Endothelial cell of umbilical vein (primary cell): ENCODE results near the gene MYL2. TPM values are rescaled to one million over a fixed set of nuclear protein-coding genes. Genes with fewer than 3 reads are reported as not detected.

Experiments
- BruUV-seq: library from RNA; stranded (reverse); fragments of 400-500 nt; replicated peaks from 2 replicates; lab custom pipeline; 2021; lab: Mats Ljungman, UMichigan
- CTCF ChIA-PET: fragments of 300-600, 350-600 bp; sonication (Branson Sonifier 250); formaldehyde crosslinking; loops from one replicate; lab custom pipeline; 2021; ENCODE audit warnings: antibody characterized with exemption, inconsistent platforms; lab: Charles Lee
- POLR2A ChIA-PET: fragments of 300-600, 350-600 bp; sonication (Branson Sonifier 250); formaldehyde crosslinking; loops from one replicate; lab custom pipeline; 2021; ENCODE audit warnings: antibody characterized with exemption, inconsistent platforms; lab: Charles Lee
- DNase-seq: peaks from one replicate; pipeline ENCODE4 v3.0.0-alpha.2; 2011; ENCODE audit warnings: low read depth, low spot score
- FAIRE-seq: peaks from 2 replicates; lab custom pipeline; 2011; peaks lifted over from hg19 to GRCh38; lab: Jason Lieb, UNC
- H2AFZ ChIP-seq: 2 replicates; pipeline ENCODE4 v1.6.0; 2012; ENCODE audit warnings: low read depth, low read length, control low read depth, inconsistent platforms
- H3K27ac ChIP-seq: 2 replicates; pipeline ENCODE4 v1.5.1; 2011; ENCODE audit warnings: low read depth, mild to moderate bottlenecking, control low read depth, low read length, moderate library complexity; ENCODE audit not compliant: insufficient read depth
- H3K27me3 ChIP-seq, 2 experiments: 2 replicates each; pipeline versions ENCODE4 v1.6.0 to v1.6.1; 2011; ENCODE audit warnings: low read length in 2 of 2, mixed read lengths in 1 of 2; ENCODE audit not compliant: control insufficient read depth in 2 of 2, insufficient read depth in 2 of 2
- H3K36me3 ChIP-seq, 2 experiments: 2 replicates in 1 of 2; 3 replicates in 1 of 2; pipeline ENCODE4 v1.5.1; 2011; ENCODE audit warnings: low read length in 2 of 2, mild to moderate bottlenecking in 1 of 2, moderate library complexity in 1 of 2; ENCODE audit not compliant: control insufficient read depth in 2 of 2, insufficient read depth in 2 of 2; ENCODE audit errors: extremely low read depth in 1 of 2
- H3K4me1 ChIP-seq: 3 replicates; pipeline ENCODE4 v1.5.1; 2011; ENCODE audit warnings: mild to moderate bottlenecking, low read length; ENCODE audit not compliant: control insufficient read depth, insufficient read depth; ENCODE audit errors: extremely low read depth
- H3K4me2 ChIP-seq: 2 replicates; pipeline ENCODE4 v1.6.1; 2011; ENCODE audit warnings: low read length, control low read depth, mixed read lengths; ENCODE audit not compliant: insufficient read depth
- H3K4me3 ChIP-seq, 3 experiments: fragments of 200-600 bp in 1 of 3; sonication (generic), shearing (Covaris generic) in 1 of 3; replicated peaks in 1 of 3; 2 replicates each; pipeline ENCODE4 v1.5.1; 2011 to 2016; ENCODE audit warnings: control low read depth in 3 of 3, low read length in 3 of 3, mild to moderate bottlenecking in 2 of 3, inconsistent platforms in 1 of 3, low read depth in 1 of 3, moderate library complexity in 1 of 3; ENCODE audit not compliant: insufficient read depth in 1 of 3
- H3K79me2 ChIP-seq: 2 replicates; pipeline ENCODE4 v1.6.0; 2012; ENCODE audit warnings: low read length, inconsistent platforms; ENCODE audit not compliant: control insufficient read depth, insufficient read depth
- H3K9ac ChIP-seq: replicated peaks from 2 replicates; pipeline ENCODE3; 2011; ENCODE audit warnings: low read length, control low read depth; ENCODE audit not compliant: insufficient read depth; ENCODE audit errors: extremely low read depth
- H3K9me1 ChIP-seq: replicated peaks from 3 replicates; pipeline ENCODE4 v1.6.0; 2011; ENCODE audit warnings: mild to moderate bottlenecking, low read length; ENCODE audit not compliant: control insufficient read depth, insufficient read depth; ENCODE audit errors: extremely low read depth
- H3K9me3 ChIP-seq: replicated peaks from 2 replicates; pipeline ENCODE4 v1.5.1; 2012; ENCODE audit warnings: low read length, inconsistent platforms; ENCODE audit not compliant: control insufficient read depth, insufficient read depth
- H4K20me1 ChIP-seq: replicated peaks from 2 replicates; pipeline ENCODE3; 2011; ENCODE audit warnings: mild to moderate bottlenecking, low read length; ENCODE audit not compliant: control insufficient read depth, insufficient read depth; ENCODE audit errors: extremely low read depth
- CTCF ChIP-seq, 2 donors: IDR thresholded peaks; 1 replicate in 1 of 2; 2 replicates in 1 of 2; pipeline ENCODE4 v1.5.1; 2011; ENCODE audit warnings: low read length in 2 of 2, mild to moderate bottlenecking in 2 of 2, moderate library complexity in 2 of 2, control low read depth in 1 of 2, inconsistent platforms in 1 of 2, low read depth in 1 of 2; ENCODE audit not compliant: insufficient read depth in 1 of 2; ENCODE audit errors: extremely low read depth in 1 of 2
- EZH2 ChIP-seq: IDR thresholded peaks from 2 replicates; pipeline ENCODE4 v1.6.1; 2012; ENCODE audit warnings: borderline replicate concordance, low read depth, mild to moderate bottlenecking, moderate library complexity, low read length, inconsistent platforms; ENCODE audit not compliant: severe bottlenecking
- FOS ChIP-seq: IDR thresholded peaks from 2 replicates; pipeline ENCODE4 v1.6.1; 2011; ENCODE audit warnings: mild to moderate bottlenecking, low read length, moderate library complexity, borderline replicate concordance; ENCODE audit not compliant: insufficient read depth
- GATA2 ChIP-seq: IDR thresholded peaks from 2 replicates; pipeline ENCODE4 v1.7.0; 2011; ENCODE audit warnings: low read depth, mild to moderate bottlenecking, moderate library complexity, mixed read lengths, low read length; ENCODE audit not compliant: insufficient read length, insufficient read depth
- JUN ChIP-seq: IDR thresholded peaks from 2 replicates; pipeline ENCODE4 v1.6.1; 2011; ENCODE audit warnings: borderline replicate concordance, low read depth; ENCODE audit not compliant: insufficient read length, insufficient read depth
- MYC ChIP-seq: IDR thresholded peaks from one replicate; pipeline ENCODE4 v1.6.1; 2011; ENCODE audit warnings: mild to moderate bottlenecking, low read depth, low read length
- POLR2A ChIP-seq: IDR thresholded peaks from 2 replicates; pipeline ENCODE4 v1.6.1; 2012; ENCODE audit warnings: low read depth, mild to moderate bottlenecking, control low read depth, low read length
- POLR2AphosphoS5 ChIP-seq: IDR thresholded peaks from 2 replicates; pipeline ENCODE4 v1.6.1; 2012; ENCODE audit warnings: low read depth, mild to moderate bottlenecking, control low read depth, low read length, moderate library complexity; ENCODE audit not compliant: insufficient read depth
- dilution Hi-C: fragments of 300-500 bp; cut with MboI; formaldehyde crosslinking; loops from one replicate; pipeline ENCODE4 v1.15.0; 2019; ENCODE audit warnings: low sequenced_read_pairs; ENCODE audit not compliant: extremely low pct_ligation_motif_present
- intact Hi-C: fragments of 100-400 bp; cut with micrococcal nuclease; formaldehyde crosslinking; loops from one replicate; pipeline ENCODE4 v1.10.0; 2022
- polyA plus RNA-seq, 4 experiments: library from polyadenylated mRNA; depleted of rRNA in 3 of 4; stranded (reverse) in 3 of 4; unstranded in 1 of 4; fragments of >200 nt; gene quantifications; 2 replicates each; pipeline versions ENCODE4 v1.2.1 to v1.2.3, GENCODE V29; 2011 to 2012; ENCODE audit warnings: missing spikeins in 1 of 4
- total RNA-seq: library from RNA; stranded (reverse); gene quantifications from 2 replicates; pipeline ENCODE4 v1.2.3, GENCODE V29; 2021
- TF ChIP-seq, protein P1 (sequence below): IDR thresholded peaks from 2 replicates; pipeline ENCODE4 v1.6.1; 2011; ENCODE audit not compliant: insufficient read depth, insufficient read length

MYL2 gene
- total and polyA plus RNA-seq, 2 donors (not counting 3 experiments of a cell fraction or from before 2014, with no cell fraction given): 0.93 TPM; not detected in 1

DNA sequence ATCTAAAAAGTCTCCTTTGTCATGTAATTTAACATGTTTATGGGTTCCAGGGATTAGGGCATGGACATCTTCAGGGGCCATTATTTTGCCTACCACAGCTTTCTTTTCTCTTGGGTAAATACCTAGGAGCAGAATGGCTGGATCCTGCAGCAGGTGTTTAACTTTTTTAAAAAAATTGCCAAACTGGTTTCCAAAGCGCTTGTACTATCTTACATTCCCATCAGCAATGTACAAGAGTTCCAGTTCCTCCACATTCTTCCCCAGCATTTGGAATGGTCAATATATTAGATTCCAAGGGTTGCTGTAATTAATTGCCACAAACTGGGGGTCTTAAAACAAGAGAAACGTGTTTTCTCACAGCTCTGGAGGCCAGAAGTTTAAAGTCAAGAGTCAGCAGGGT is 27.7 kb upstream of the MYL2 start:
- ChIA-PET CTCF (no interaction called here), POLR2A (no interaction called here)
- H3K27me3 ChIP-seq: peaks cover 0 to 1% of the 10 kb centered on the region in 2 experiments
- intact Hi-C loops (no loop called here), dilution Hi-C loops (no loop called here)
- H3K9me3 ChIP-seq: no peaks in the 10 kb centered on the region
- no peak overlapping the region for H3K27ac ChIP-seq
- no TSS peak for BruUV-seq
- DNase-seq (no peak), FAIRE-seq (no peak)
- H4K20me1 ChIP-seq: no peaks in the 10 kb centered on the region
- no peak for TF ChIP-seq GATA2
- no peak for TF ChIP-seq FOS
- no peak for TF ChIP-seq POLR2A
- no peak for TF ChIP-seq MYC
- no peak for TF ChIP-seq CTCF (IDR thresholded peaks at IDR 0.05; ENCODE audit: extremely low read depth in 1 of 2, insufficient read depth in 1 of 2, low read depth in 1 of 2, low read length in 2 of 2)
- no peak for TF ChIP-seq EZH2
- no peak for TF ChIP-seq POLR2AphosphoS5
- TF ChIP-seq, protein P1, sequence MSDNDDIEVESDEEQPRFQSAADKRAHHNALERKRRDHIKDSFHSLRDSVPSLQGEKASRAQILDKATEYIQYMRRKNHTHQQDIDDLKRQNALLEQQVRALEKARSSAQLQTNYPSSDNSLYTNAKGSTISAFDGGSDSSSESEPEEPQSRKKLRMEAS: no peak
- no peak for TF ChIP-seq JUN
- H3K4me2 ChIP-seq: no peak overlapping the region
- H3K79me2 ChIP-seq: no peaks in the 10 kb centered on the region
- H3K4me1 ChIP-seq: no peaks in the 10 kb centered on the region
- H3K4me3 ChIP-seq: no peak overlapping the region
- H2AFZ ChIP-seq: no peak overlapping the region
- no peaks in the 10 kb centered on the region for H3K9me1 ChIP-seq
- no peaks in the 10 kb centered on the region for H3K36me3 ChIP-seq
- H3K9ac ChIP-seq: no peak overlapping the region
